Measurements from ENCODE around the gene TUG1.

The TUG1 gene

DNA sequence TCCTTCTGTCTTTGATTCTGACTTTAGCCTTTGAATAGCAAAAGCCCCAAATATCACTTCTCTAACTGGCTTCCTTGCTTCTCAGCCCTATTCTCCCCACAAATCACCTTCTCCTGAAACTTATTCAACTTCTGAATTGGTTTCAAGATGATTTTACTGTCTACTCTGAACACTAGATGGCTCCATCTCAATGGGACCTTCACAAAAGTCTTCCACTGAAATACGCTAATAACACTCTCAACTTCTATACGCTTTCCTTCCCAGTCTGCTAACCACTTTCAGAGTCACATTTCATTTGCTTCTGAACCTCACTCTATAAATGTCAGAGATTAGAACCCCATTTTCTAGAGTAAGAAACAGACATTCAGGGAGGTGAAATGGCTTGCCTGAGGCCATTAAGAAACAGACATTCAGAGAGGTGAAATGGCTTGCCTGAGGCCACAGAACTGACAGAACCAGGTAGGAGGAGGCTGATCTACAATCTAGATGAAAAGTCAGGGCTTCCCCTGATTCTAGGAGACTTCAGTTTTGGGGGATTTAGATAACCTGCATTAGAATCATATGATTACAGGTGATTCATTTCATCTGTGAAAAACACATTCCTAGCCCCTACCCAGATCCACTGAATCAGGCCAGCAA, 21.1 kb upstream of the TUG1 start:
- DNase-seq (ENCODE audit: low read depth): peak; percentile 53

DNA sequence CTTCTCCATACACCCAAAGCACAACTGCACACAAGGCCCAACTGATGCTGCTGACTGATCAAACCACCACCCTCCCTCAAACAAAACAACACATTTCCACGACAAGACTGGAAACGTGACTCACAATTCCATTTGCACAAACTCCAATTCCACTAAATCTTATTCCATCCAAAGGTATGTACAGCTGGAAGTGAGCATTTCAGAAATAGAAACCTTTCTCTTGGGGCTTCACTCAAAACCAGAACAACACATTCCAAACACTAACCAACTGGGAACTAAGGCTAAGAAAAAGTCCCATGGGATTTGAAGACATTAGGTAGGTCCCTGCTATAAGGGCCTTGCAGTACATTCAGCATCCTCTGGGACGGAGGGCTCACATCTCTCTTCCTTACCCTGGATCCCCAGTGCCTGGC, 20.1 kb upstream of the TUG1 start:
- DNase-seq (ENCODE audit: low read depth): peak; percentile 35

DNA sequence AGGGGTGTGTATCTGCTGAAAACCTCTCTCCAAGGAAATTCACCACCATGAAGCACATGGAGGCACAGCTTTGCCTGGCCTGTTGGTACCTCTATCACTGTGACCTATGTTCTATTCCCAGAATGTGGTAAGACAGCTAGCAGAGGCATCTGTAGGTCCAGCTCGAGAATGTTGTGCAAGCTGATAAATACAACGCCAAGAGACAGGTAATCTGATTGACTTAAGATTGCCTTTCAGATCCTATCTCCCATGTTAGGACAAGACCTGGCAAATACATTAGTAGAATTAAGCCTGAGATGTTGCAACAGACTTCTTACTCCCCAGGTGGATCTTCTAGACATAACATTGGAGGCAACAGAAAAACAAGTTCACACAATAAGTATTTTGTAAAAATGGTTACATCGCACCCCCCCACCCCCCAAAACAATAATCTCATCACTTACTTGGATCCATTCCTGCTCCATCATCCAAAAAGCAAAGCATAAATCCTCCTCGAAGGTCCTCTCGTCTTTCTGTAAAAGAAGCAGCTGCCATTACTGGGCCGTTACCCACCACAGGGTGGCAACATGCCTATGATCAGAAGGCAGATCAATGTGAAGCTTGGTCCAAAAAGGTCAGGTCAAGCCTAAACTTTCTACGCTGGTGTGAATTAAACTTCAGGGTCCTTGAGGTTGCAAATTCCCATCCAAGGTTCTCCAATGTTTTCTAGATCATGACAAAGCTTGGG, 19.0 kb upstream of the TUG1 start:
- no peak for DNase-seq (ENCODE audit: low read depth)

DNA sequence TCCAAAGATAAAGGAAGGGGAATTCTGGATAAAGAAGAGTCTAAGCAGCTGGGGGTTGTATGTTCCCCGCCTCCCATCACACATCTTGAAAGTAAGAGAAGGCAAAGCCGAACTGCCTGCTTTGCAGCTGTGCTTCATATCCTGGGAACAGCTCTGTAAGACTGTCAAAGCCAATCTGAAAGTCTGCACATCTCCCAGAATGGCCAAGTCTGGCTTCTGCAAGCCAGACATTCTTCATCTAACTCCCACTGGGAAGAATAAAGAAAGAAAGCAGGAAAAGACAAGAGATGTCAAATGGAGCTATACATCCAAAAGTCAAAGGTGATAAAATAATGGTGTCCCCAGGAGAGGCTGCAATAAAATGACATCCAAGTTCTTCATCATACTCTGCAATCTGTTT, 15.9 kb upstream of the TUG1 start:
- DNase-seq (ENCODE audit: low read depth): no peak

DNA sequence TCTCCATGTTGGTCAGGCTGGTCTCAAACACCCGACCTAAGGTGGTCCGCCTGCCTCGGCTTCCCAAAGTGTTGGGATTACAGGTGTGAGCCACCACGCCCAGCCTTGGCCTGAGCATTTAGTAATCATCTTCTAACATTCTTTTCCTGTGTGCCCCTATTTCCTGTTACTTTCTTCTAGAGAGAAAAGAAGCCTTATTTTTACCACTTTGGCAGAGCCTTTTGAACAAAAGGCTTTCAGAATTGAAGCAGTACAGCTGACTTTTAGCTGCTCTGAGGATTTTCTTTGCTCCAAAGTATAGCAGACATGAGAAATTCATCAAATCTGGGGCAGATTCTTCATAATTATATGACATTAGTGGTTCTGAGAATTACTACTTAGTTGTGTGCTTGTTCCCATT, 13.9 kb upstream of the TUG1 start:
- no peak for DNase-seq (ENCODE audit: low read depth)

DNA sequence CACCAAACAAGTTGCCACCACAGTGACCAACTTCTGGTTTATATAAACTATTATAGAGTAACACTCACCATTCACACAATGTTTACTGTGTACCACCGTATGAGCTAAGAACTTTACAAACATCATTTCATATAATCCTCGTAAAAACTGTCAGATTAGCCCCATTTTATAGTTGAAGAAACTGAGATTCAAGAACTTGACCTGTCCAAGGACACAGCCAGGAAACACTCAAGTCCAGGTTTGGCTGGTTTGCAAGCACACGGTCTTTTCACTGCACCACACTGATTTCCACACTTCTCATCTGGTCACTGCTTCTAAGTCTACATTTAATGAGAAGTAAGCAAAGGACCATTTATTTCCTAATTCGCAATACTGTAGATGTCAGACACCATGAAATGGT, 4.2 kb upstream of the TUG1 start:
- no peak for DNase-seq (ENCODE audit: low read depth)

DNA sequence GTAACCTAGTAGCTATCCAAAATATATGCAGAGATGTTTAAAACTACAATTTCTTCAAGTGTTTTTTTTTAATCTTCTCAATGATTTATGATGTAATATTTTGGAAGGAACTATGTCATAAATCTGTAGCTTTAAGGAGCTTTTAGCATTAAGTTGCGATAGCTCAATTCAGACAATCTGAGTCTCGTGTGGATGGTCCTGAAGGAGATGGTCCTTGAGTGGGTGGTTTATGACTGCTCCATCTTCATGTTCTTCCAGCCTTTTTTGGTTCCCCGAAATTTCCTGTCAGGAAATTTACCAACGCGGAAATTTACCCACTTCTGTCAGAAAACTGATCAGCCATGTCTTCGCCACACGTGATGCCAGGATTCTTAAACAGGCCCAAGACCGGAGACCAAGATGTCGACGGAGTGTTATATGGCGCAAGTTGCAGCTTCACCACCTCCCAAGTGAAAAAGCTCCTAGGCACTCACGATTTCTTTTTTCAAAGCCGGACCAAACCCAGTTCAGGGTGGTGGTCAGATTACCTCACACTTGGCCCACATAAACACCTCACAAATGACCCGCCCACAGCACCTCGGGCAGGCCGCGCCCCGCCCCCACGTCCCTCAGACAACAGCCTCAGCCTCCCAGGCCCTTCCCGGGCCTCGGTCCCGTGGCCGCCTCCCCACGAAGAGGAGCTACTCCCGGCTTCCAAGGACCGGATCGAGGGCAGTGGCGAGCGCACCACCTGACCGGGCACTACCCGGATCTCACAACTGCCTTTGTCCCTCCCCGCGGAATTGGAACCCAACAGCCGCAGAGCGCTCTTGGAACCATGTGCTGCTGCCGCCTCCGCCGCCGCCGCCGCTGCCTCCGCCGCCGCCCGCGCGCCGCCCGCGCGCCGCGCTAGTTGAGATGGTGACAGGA, 796 bp upstream of the TUG1 start, which contains the start of gene MORC2:
TSS of gene MORC2 (minus strand) at position 760 of the 909 bp plus-strand sequence. CDS start 885 bp downstream, outside the sequence.
- peak; percentile 33 for DNase-seq (ENCODE audit: low read depth)

DNA sequence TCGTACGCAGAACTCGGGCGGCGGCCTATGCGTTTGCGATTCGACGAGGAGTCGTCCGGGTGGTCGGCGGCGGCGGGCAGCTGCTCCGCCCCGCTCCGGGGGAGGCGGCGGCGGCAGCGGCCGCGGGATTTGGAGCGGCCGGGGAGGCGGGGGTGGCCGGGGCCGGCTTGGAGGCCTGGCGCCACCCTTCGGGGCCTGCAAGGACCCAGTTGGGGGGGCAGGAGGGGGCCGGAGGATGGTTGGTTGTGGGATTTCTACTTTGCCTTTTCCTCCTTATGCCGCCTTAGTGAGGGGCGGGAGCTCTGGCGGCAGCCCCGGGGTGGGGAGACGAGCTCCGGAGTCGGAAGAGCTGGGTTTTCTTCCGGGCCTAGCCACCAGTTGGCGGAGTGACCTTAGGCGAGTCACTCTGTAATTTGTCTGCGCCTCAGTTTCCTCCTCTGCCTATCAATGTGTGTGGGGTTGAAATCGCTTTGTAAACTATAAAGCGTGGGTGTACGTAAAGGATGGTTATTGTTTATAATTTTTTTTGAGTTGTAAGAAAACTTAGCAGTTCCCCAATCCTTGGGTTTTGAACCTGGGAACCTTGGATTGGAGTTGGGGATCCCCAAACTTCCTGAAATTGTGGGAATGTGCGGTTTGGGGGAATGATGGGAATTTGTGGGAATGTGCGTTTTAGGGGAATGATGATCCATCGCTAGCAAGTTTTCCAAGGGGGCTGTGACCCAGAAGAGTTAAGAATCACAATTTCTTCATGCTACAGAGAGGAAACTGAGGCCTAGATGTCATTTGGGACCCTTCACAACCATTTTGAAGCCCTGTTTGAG, 679 bp downstream of the TUG1 start:
- no peak for DNase-seq (ENCODE audit: low read depth)

DNA sequence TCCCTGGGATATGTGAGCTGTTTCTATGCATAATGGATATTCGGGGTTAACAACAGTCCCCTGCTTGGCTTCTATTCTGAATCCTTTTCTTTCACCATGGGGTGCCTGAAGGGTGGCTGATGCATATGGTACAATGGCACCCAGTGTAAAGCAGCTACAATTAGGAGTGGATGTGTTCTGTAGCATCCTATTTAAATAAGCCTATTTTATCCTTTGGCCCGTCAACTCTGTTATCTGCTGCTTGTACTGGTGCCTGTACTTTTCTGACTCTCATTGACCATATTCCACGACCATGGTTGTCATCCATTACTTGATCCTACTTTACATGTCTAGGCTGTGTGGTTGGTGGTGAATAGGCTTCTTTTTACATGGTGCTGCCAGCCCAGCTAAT, 1.3 kb downstream of the TUG1 start:
- DNase-seq (ENCODE audit: low read depth): no peak

DNA sequence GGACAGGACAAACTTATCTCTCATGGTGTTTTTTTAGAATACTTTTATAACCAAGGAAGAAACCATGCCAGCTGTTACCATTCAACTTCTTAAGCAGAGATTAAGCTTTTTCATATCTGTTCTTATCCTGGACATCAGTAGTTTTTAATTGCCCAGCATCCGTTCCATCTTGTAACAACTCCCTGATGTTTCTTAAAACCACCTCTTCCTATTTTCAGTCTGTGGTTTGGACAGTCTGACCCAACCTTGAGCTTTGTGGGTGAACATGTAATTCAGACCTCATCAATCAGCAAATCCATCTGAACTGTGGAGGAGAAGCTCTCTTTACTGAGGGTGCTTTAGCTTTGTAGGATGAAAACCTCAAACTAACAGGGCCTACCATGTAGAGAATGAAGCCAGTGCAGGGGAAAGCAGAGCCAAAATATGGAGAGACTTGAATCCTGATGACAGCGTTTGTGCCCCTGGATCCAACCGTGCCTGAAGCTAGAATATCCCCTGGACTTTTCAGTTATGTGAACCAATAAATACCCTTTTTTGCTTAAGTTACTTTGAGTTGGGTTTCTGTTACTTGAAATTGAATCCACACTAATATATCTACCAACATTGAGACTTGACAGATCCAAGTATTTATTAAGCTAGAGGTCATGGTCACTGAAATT, 9.4 kb downstream of the TUG1 start:
- DNase-seq (ENCODE audit: low read depth): no peak

DNA sequence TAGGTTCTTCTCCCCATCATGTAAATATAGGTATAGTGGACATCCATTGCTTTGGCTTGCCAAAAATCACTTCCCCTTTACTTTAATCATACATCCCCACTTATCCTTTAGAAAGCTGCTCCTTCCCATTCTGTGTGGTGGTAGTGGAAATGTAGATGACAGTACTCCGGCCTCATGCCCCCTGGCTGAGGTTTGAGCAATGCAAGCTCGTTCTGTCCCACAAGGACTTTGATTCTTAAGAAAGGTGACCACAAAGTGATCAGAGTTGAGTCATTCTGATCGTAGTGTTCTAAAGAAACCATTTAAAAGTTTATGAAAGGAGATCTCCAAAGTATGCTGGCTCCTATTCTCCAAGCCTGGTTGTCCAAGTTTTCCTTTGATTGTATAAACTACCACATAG, 10.9 kb downstream of the TUG1 start:
- DNase-seq (ENCODE audit: low read depth): no peak

DNA sequence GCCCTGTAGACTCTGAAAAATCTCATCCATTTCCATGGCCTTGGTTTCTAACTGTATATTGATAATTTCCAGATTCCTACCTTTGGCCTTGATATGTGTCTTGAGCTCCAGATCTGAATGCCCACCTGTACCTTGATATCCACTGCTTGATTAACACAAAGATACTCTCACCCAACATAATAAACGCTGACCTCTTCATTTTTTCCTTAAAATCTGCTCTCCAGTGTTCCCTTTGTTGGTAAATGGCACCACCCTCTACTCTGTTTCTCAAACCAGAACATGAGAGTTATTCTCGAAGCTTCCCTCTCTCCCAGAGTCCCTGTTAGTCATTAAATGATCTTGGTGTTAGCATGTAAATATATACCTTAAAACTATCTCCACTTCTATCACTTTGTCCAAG, 13.4 kb downstream of the TUG1 start:
- no peak for DNase-seq (ENCODE audit: low read depth)

DNA sequence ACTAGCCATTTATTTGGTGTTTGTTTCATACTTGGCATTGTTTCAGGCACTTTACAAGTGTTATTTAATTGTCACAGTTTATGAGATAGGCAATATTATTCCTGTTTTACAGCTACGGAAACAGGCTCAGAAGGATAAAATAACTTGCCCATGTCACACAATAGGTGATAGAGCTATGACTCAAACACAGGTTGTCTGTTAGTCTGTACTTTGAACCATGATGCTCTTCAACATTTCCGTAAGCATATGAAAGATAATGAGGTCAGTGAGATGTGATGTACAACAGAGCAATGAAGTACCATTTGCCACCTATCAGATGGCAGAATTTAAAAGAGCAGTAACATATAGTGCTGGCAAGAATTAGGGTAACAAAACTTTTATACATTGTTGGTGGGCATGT, 15.3 kb downstream of the TUG1 start:
- DNase-seq (ENCODE audit: low read depth): no peak

DNA sequence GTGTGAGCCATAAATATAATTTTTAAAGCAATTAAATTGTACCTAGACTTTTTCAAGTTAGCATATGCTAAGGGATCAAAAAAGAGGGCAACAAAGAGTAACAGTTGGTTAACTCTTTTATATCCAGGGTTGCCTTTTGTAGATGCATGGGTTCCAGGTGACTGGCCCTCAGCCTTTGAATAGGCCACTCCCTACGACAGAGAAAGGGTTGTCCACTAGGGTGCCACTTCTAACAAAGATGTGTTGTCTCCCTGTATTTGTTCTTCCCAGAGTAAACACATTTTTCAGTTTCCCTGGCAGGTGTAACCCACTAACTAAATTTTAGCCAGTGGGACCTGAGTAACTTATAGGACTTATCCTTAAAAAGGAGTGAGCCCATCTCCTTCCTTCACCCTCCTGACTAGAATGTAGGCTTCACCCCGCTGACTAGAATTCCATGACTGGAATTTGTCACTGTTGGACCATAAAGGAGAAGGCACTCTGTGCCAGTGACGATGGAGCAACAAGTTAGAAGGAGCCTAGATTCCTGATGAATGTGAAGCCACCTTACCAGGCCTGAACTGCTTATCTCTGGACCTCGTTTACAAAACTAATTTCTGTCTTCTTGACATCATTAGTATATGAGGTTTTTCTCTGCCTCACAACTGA, 16.6 kb downstream of the TUG1 start:
- no peak for DNase-seq (ENCODE audit: low read depth)

DNA sequence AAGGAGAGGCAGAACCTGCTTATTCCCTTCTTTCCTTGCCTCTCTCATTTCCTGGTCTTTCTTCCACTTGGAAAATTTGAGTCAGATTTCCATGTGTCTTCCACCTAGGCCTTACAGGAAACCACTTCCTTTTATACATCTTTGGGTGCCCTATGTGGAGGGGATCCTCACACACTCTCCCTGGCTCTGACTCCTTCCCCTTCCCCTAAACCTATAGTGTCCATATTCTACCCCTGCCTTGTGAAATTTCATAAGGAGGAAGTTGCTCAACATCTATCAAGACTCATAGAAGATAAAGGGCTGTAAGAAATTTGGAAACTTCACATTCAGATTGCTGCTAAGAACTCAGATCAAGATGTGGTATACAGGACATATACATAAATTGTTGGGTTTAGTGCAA, 20.4 kb downstream of the TUG1 start:
- DNase-seq (ENCODE audit: low read depth): no peak

DNA sequence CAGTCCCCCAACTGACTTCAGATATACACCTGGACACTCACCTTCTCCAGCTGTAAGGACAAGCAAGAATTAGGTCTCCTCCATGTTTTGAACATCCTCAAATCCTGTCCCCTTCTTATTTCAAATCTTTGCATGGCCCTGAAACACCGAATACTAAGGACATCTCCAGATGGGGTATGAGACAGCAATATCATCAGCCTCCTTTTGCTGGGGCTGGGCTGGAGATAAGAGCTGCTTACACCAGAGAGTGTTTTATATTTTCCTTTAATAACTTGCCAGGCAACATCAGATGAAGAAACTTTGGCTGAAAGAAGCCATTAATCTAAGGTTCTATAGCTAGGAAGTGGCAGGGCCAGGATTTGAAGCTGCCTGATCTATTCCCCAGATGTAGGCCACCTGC, 21.6 kb downstream of the TUG1 start:
- DNase-seq (ENCODE audit: low read depth): no peak

DNA sequence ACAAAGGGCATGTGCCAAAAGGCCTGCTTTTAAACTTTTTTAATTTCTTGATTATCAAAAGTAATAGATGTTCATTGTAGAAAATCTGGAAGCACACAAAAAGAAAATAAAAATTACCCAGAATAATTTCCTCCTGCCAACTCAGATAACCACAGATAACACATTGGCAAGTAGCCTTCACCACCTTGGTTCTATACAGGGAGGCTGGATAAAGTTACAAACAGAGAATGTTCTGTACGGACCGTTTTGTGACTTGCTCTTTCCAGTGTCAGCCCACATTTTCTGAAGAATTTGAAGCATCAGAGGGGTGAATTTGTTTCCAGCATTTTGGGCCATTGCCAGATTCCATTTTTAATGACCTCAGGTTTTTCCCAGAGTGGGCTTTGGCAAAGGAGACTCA, 23.5 kb downstream of the TUG1 start:
- no peak for DNase-seq (ENCODE audit: low read depth)

DNA sequence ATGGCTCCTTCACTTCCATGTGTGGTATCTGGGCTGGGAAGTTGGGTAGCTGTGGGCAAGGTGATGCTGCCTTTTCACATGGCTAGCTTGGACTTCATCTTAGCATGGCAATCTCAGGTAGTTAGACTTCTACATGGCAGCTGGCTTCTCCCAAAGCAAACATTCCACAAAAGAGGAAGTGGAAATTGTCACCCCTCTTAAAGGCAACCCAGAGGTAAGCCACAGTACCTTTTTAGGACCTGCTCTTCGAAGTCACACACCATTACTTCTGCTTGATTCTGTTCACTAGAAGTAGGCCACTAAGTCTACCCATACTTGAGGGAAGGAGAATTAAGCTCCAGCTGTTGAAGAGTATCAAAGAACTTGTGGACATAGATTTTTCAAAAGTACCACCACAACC, 25.9 kb downstream of the TUG1 start:
- no peak for DNase-seq (ENCODE audit: low read depth)

DNA sequence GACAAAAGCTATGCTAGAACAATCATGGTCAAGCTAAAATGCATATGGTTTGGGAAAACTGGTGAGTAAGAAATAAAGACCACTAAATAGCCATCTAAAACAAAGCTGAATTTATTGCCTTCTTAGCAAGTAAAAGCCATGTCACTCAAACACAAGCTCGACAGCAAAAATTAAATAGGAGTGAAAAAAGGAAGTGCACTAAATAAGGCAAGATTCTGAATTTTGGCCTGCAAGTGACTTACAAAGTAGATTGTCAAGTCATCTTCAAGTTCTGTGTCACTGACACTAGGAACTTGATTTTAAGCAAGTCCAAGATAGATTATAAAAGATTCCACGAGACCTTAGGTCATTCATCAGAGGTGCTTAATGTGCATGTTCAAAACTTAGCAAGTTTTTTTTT, 27.4 kb downstream of the TUG1 start:
- no peak for DNase-seq (ENCODE audit: low read depth)

DNA sequence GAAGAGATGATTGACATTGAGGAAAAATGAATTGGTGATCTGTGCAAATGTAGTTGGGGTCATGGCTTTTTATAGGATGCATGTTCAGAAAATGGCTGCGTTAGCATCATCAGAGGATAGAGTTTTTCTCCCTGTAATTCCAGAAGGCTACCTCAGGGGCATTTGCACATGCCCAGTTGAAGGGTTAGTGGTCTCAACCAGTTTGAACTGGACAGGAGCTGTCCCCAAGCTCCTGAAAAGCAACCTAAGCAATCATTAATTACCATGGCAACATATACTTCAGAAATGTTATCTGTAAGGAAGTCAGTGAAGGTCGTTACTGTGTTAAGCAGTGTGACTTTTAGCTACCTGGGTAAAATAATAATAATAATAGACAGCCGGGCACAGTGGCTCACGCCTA, 29.3 kb downstream of the TUG1 start:
- no peak for DNase-seq (ENCODE audit: low read depth)
